ENCODE results near the gene SEC63. TPM values are rescaled to one million over a fixed set of nuclear protein-coding genes. Genes with fewer than 3 reads are reported as not detected.

SEC63 gene
- total RNA-seq, 1 experiment from 2014 or later, result 86.2 TPM

GRCh38 chr6:107819964-107820337, 138.1 kb downstream of the SEC63 start:
- H2BK15ac ChIP-seq (ENCODE audit: low read depth, low read length), result no peak overlapping the region
- H4K8ac ChIP-seq (replicated peaks; ENCODE audit: insufficient read length, low read depth, low read length), result no peak overlapping the region
- TF ChIP-seq, protein P1, sequence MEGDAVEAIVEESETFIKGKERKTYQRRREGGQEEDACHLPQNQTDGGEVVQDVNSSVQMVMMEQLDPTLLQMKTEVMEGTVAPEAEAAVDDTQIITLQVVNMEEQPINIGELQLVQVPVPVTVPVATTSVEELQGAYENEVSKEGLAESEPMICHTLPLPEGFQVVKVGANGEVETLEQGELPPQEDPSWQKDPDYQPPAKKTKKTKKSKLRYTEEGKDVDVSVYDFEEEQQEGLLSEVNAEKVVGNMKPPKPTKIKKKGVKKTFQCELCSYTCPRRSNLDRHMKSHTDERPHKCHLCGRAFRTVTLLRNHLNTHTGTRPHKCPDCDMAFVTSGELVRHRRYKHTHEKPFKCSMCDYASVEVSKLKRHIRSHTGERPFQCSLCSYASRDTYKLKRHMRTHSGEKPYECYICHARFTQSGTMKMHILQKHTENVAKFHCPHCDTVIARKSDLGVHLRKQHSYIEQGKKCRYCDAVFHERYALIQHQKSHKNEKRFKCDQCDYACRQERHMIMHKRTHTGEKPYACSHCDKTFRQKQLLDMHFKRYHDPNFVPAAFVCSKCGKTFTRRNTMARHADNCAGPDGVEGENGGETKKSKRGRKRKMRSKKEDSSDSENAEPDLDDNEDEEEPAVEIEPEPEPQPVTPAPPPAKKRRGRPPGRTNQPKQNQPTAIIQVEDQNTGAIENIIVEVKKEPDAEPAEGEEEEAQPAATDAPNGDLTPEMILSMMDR (conservative IDR thresholded peaks at IDR 0.05), result no peak
- H2BK5ac ChIP-seq (ENCODE audit: insufficient read length, low read length), result no peak overlapping the region
- H3K27me3 ChIP-seq (ENCODE audit: insufficient read depth, low read length), result no peaks in the 10 kb centered on the region
- DNase-seq, result peak; percentile 49
- H3K4me3 Mint-ChIP-seq, result no peak overlapping the region
- H3K9me3 Mint-ChIP-seq, result no peaks in the 10 kb centered on the region
- no peak overlapping the region for H3K4ac ChIP-seq (ENCODE audit: low read depth, low read length)
- H3K4me1 Mint-ChIP-seq, result peaks cover 20 to 34% of the 10 kb centered on the region in 2 experiments
- H3K56ac ChIP-seq (ENCODE audit: insufficient read length, low read depth, low read length), result no peak overlapping the region
- no peaks in the 10 kb centered on the region for H3K9me3 ChIP-seq (ENCODE audit: control insufficient read depth, low read depth, low read length)
- H3K18ac ChIP-seq (ENCODE audit: insufficient read length, low read depth, low read length), result no peak overlapping the region
- no peak overlapping the region for H3K23ac ChIP-seq (ENCODE audit: insufficient read length, low read depth, low read length)
- H3K27ac Mint-ChIP-seq, result no peak overlapping the region; a peak in 1 of 7 replicates
- no peak overlapping the region for H2BK12ac ChIP-seq (ENCODE audit: insufficient read length, low read depth, low read length)
- H2BK120ac ChIP-seq (ENCODE audit: low read depth, low read length, poor library complexity, severe bottlenecking), result no peak overlapping the region
- H3K4me1 ChIP-seq (ENCODE audit: insufficient read depth, low read length), result peaks cover 2% of the 10 kb centered on the region; the same call in 1 of the 2 replicates
- no peak overlapping the region for H2AK5ac ChIP-seq (ENCODE audit: insufficient read length, low read length)
- no peak overlapping the region for H2BK20ac ChIP-seq (ENCODE audit: low read depth, low read length, poor library complexity, severe bottlenecking)
- no peak overlapping the region for H4K5ac ChIP-seq (ENCODE audit: insufficient read length, low read depth, low read length)
- H3K14ac ChIP-seq (ENCODE audit: insufficient read depth, low read length), result no peak overlapping the region
- H2AFZ ChIP-seq (ENCODE audit: low read length), result no peak overlapping the region
- no peaks in the 10 kb centered on the region for H4K20me1 ChIP-seq (ENCODE audit: control insufficient read depth, insufficient read depth, insufficient read length)
- WGBS (ENCODE audit: extremely low coverage, insufficient read length, low lambda C conversion rate), result no CpG with 5 or more reads among the region's 5 CpGs
- no peak overlapping the region for H3K9ac ChIP-seq (ENCODE audit: extremely low read depth, insufficient read length, low read length)
- H3K23me2 ChIP-seq (ENCODE audit: insufficient read length, low read depth, low read length, poor library complexity, severe bottlenecking), result no peaks in the 10 kb centered on the region
- H3K27ac ChIP-seq (ENCODE audit: insufficient read length, low read depth, low read length), result no peak overlapping the region
- H3K79me2 ChIP-seq (ENCODE audit: insufficient read depth, low read length), result no peaks in the 10 kb centered on the region
- H3K4me2 ChIP-seq (ENCODE audit: insufficient read depth, insufficient read length, low read length), result no peak overlapping the region
- H3K36me3 Mint-ChIP-seq (ENCODE audit: insufficient read depth in 1 of 3, low read depth in 3 of 3), result no peaks in the 10 kb centered on the region
- no peak overlapping the region for H4K91ac ChIP-seq (ENCODE audit: insufficient read length, low read depth, low read length)
- no peaks in the 10 kb centered on the region for H3K79me1 ChIP-seq (ENCODE audit: insufficient read depth, low read depth, low read length, poor library complexity, severe bottlenecking)
- no peak overlapping the region for H3T11ph ChIP-seq (ENCODE audit: low read length)
- no peaks in the 10 kb centered on the region for H3K27me3 Mint-ChIP-seq (ENCODE audit: low read depth)

Measured in H9 (cell line).